HL-60 (cell line): Measurements from ENCODE around the gene KLRC4.

Experiments
- DNase-seq, 2 experiments: peaks; one replicate each; pipeline ENCODE4 v3.0.0-alpha.2; 2010 to 2020; ENCODE audit warnings: low read depth in 1 of 2, low spot score in 1 of 2
- H3K27ac ChIP-seq: fragments of 250-450 bp; sonication (Bioruptor Pico); replicated peaks from 2 replicates; pipeline ENCODE4 v1.5.1; 2020; ENCODE audit warnings: mild to moderate bottlenecking, moderate library complexity
- H3K27me3 ChIP-seq: fragments of 250-450 bp; sonication (Bioruptor Pico); 2 replicates; pipeline ENCODE4 v1.5.1; 2021; ENCODE audit warnings: mild to moderate bottlenecking, moderate library complexity; ENCODE audit not compliant: insufficient read depth, poor library complexity, severe bottlenecking
- H3K4me3 ChIP-seq: replicated peaks from 2 replicates; pipeline ENCODE4 v1.5.1; 2011; ENCODE audit warnings: mild to moderate bottlenecking, control low read depth, low read length; ENCODE audit not compliant: insufficient read depth
- GABPA ChIP-seq: IDR thresholded peaks from 2 replicates; pipeline ENCODE4 v1.6.1; 2012; ENCODE audit warnings: low read depth
- POLR2AphosphoS5 ChIP-seq: IDR thresholded peaks from 2 replicates; pipeline ENCODE4 v1.6.1; 2012; ENCODE audit warnings: low read depth
- SPI1 ChIP-seq: IDR thresholded peaks from 2 replicates; pipeline ENCODE4 v1.6.1; 2012; ENCODE audit warnings: low read depth, mild to moderate bottlenecking, borderline replicate concordance
- long read RNA-seq: library from polyadenylated mRNA; unstranded; transcript quantifications from one replicate; pipeline ENCODE4 v2.0.0, GENCODE V29; 2020
- TF ChIP-seq, protein P1 (sequence below): IDR thresholded peaks from one replicate; pipeline ENCODE4 v1.5.1; 2011; ENCODE audit warnings: low read length, control low read depth, inconsistent platforms; ENCODE audit not compliant: insufficient read depth
- TF ChIP-seq, protein P2 (sequence below): IDR thresholded peaks from 2 replicates; pipeline ENCODE4 v1.6.1; 2012; ENCODE audit warnings: low read depth; ENCODE audit not compliant: insufficient replicate concordance

KLRC4 gene, protein sequence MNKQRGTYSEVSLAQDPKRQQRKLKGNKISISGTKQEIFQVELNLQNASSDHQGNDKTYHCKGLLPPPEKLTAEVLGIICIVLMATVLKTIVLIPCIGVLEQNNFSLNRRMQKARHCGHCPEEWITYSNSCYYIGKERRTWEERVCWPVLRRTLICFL
- long read RNA-seq = 0 reads

DNA sequence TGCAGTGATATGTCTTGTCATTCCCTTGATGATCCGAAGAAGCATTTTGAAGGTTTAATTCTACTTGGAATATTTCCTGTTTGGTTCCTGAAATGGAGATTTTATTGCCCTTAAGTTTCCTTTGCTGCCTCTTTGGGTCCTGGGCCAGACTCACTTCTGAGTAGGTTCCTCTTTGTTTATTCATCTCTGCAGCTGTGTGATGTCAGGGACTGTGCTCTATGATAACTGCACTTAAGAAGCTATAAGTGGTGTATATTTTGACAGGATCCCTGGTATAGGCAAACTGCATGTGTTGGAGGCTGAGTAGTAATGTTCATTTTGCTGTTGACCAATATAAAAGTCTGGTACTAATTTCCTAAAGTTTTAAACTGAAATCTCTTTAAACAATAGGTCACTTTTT is at the start of gene KLRC4:
KLRC4 (minus strand) TSS at position 366 of the 400 bp plus-strand sequence; CDS start at position 184, 182 bp downstream.
- TF ChIP-seq, protein P1, sequence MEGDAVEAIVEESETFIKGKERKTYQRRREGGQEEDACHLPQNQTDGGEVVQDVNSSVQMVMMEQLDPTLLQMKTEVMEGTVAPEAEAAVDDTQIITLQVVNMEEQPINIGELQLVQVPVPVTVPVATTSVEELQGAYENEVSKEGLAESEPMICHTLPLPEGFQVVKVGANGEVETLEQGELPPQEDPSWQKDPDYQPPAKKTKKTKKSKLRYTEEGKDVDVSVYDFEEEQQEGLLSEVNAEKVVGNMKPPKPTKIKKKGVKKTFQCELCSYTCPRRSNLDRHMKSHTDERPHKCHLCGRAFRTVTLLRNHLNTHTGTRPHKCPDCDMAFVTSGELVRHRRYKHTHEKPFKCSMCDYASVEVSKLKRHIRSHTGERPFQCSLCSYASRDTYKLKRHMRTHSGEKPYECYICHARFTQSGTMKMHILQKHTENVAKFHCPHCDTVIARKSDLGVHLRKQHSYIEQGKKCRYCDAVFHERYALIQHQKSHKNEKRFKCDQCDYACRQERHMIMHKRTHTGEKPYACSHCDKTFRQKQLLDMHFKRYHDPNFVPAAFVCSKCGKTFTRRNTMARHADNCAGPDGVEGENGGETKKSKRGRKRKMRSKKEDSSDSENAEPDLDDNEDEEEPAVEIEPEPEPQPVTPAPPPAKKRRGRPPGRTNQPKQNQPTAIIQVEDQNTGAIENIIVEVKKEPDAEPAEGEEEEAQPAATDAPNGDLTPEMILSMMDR = no peak
- TF ChIP-seq GABPA (no peak), SPI1 (peak; percentile 2; the same call in 1 of the 2 replicates), POLR2AphosphoS5 (no peak; the same call in 1 of the 2 replicates)
- TF ChIP-seq, protein P2, sequence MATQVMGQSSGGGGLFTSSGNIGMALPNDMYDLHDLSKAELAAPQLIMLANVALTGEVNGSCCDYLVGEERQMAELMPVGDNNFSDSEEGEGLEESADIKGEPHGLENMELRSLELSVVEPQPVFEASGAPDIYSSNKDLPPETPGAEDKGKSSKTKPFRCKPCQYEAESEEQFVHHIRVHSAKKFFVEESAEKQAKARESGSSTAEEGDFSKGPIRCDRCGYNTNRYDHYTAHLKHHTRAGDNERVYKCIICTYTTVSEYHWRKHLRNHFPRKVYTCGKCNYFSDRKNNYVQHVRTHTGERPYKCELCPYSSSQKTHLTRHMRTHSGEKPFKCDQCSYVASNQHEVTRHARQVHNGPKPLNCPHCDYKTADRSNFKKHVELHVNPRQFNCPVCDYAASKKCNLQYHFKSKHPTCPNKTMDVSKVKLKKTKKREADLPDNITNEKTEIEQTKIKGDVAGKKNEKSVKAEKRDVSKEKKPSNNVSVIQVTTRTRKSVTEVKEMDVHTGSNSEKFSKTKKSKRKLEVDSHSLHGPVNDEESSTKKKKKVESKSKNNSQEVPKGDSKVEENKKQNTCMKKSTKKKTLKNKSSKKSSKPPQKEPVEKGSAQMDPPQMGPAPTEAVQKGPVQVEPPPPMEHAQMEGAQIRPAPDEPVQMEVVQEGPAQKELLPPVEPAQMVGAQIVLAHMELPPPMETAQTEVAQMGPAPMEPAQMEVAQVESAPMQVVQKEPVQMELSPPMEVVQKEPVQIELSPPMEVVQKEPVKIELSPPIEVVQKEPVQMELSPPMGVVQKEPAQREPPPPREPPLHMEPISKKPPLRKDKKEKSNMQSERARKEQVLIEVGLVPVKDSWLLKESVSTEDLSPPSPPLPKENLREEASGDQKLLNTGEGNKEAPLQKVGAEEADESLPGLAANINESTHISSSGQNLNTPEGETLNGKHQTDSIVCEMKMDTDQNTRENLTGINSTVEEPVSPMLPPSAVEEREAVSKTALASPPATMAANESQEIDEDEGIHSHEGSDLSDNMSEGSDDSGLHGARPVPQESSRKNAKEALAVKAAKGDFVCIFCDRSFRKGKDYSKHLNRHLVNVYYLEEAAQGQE = no peak
- no peak within 1 kb of the TSS for H3K27ac ChIP-seq
- H3K4me3 ChIP-seq = no peak within 1 kb of the TSS
- DNase-seq = peak; percentile 22 to 64
- no peaks in the 10 kb centered on the region for H3K27me3 ChIP-seq

DNA sequence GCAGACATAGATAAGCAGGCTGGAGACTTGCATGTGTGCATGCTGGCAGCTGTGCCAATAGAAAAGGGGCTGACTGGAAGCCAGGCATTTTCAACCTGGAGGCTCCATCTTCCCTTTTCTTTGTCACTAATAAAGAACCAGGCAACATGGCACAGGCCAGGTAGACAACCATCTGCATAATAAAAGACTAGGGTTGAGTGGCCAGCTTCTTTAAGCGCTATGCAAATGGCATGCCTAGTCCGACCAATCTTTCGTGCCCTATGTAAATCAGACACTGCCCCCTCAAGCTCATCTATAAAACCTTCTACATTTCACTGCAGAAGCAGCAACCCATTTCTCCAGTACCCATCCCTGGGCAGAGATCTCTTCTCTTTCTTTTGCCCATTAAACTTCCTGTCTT is 48.2 kb upstream of the KLRC4 start:
- Histone ChIP-seq H3K4me3 (no peak overlapping the region), H3K27ac (no peak overlapping the region), H3K27me3 (no peaks in the 10 kb centered on the region)
- DNase-seq = no peak
- TF ChIP-seq SPI1 (no peak), POLR2AphosphoS5 (no peak), GABPA (no peak)
- TF ChIP-seq, protein P2 = no peak
- TF ChIP-seq, protein P1 = no peak

DNA sequence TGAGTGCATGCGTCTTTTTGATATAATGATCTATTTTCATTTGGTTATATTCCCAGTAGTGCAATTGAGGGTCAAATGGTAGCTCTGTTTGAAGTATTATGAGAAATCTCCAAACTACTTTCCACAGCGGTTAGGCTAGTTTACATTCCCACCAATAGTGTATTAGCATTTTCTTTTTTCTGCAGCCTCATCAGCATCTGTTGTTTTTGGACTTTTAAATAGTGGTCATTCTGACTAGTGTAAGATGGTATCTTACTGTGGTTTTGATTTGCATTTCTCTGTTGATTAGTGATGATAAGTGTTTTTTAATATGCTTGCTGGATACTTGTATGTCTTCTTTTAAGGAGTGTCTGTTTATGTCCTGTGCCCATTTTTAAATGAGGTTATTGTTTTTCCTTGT is 47.3 kb upstream of the KLRC4 start:
- Histone ChIP-seq H3K4me3 (no peak overlapping the region), H3K27ac (no peak overlapping the region), H3K27me3 (no peaks in the 10 kb centered on the region)
- DNase-seq = no peak
- TF ChIP-seq GABPA = no peak
- TF ChIP-seq POLR2AphosphoS5 = no peak
- TF ChIP-seq, protein P2 = no peak
- TF ChIP-seq, protein P1 = no peak
- TF ChIP-seq SPI1 = no peak
